K562 (cell line): ENCODE measurements around the gene PIGK. TPM values are rescaled to one million over a fixed set of nuclear protein-coding genes. Genes with fewer than 3 reads are reported as not detected.

Experiments
- BMI1 ChIP-seq: fragments of 150-350 bp; IDR thresholded peaks from 2 replicates; pipeline ENCODE4 v1.6.1; 2014; ENCODE audit warnings: low read length
- BRF2 ChIP-seq: IDR thresholded peaks from 3 replicates; pipeline ENCODE4 v1.6.1; 2011; ENCODE audit warnings: borderline replicate concordance, mild to moderate bottlenecking; ENCODE audit not compliant: insufficient read length, insufficient read depth
- CEBPG ChIP-seq, 3 experiments: fragments of 200-800 bp in 1 of 3; sonication (Bioruptor generic) in 1 of 3; sonication (generic) in 1 of 3; formaldehyde crosslinking in 1 of 3; IDR thresholded peaks in 2 of 3; conservative IDR thresholded peaks in 1 of 3; 2 replicates each; pipeline versions ENCODE4 v1.6.1 to v1.8.0; 2016 to 2022; ENCODE audit warnings: missing compliant biosample characterization in 2 of 3, missing genetic modification characterization in 2 of 3, mild to moderate bottlenecking in 1 of 3, missing genetic modification reagents in 1 of 3
- E4F1 ChIP-seq: fragments of 250-450 bp; sonication (Bioruptor Pico); IDR thresholded peaks from 2 replicates; pipeline ENCODE4 v1.5.0; 2021; ENCODE audit warnings: mild to moderate bottlenecking, borderline replicate concordance
- FOXO4 ChIP-seq: fragments of 450-650 bp; formaldehyde crosslinking; IDR thresholded peaks from 2 replicates; pipeline ENCODE4 v1.4.0; 2020; ENCODE audit warnings: mild to moderate bottlenecking, moderate library complexity
- GATA2 ChIP-seq: sonication (generic); formaldehyde crosslinking; IDR thresholded peaks from 2 replicates; pipeline ENCODE4 v1.4.0; 2020; ENCODE audit warnings: mild to moderate bottlenecking, missing genetic modification reagents
- HMG20B ChIP-seq: fragments of 250-450 bp; sonication (Bioruptor Pico); IDR thresholded peaks from 2 replicates; pipeline ENCODE4 v1.5.0; 2021; ENCODE audit warnings: mild to moderate bottlenecking
- L3MBTL2 ChIP-seq: fragments of 450-650 bp; IDR thresholded peaks from 2 replicates; pipeline ENCODE4 v1.6.1; 2016; ENCODE audit warnings: mild to moderate bottlenecking, moderate library complexity
- LCOR ChIP-seq: sonication (generic); formaldehyde crosslinking; IDR thresholded peaks from 2 replicates; pipeline ENCODE4 v1.8.0; 2022; ENCODE audit warnings: mild to moderate bottlenecking, missing genetic modification reagents
- NCOA4 ChIP-seq: fragments of 450-650 bp; IDR thresholded peaks from 2 replicates; pipeline ENCODE4 v1.6.1; 2018; ENCODE audit warnings: mild to moderate bottlenecking; ENCODE audit not compliant: partially characterized antibody
- SMARCA5 ChIP-seq: fragments of 450-650 bp; IDR thresholded peaks from 2 replicates; pipeline ENCODE4 v1.6.1; 2016
- SP2 ChIP-seq: IDR thresholded peaks from 2 replicates; pipeline ENCODE4 v1.6.1; 2011; ENCODE audit warnings: mild to moderate bottlenecking, low read depth, low read length, moderate library complexity; ENCODE audit not compliant: poor library complexity, severe bottlenecking; ENCODE audit errors: extremely low read depth
- SREBF2 ChIP-seq: sonication (generic); formaldehyde crosslinking; IDR thresholded peaks from 2 replicates; pipeline ENCODE4 v1.4.0; 2020; ENCODE audit warnings: mild to moderate bottlenecking, missing genetic modification reagents
- SRSF9 ChIP-seq: fragments of 200-400 bp; formaldehyde crosslinking; IDR thresholded peaks from 2 replicates; pipeline ENCODE4 v1.6.1; 2017; ENCODE audit warnings: low read depth, low read length, borderline replicate concordance
- TFAM ChIP-seq: fragments of 250-450 bp; sonication (Bioruptor Pico); conservative IDR thresholded peaks from 2 replicates; pipeline ENCODE4 v1.5.0; 2021; ENCODE audit warnings: mild to moderate bottlenecking, moderate library complexity
- ZBTB12 ChIP-seq: fragments of 250-450 bp; sonication (Bioruptor Pico); IDR thresholded peaks from 2 replicates; pipeline ENCODE4 v1.4.0; 2020
- ZNF140 ChIP-seq: fragments of 250-450 bp; sonication (Bioruptor Pico); IDR thresholded peaks from 2 replicates; pipeline ENCODE4 v1.8.0; 2021; ENCODE audit warnings: moderate library complexity, mild to moderate bottlenecking, inconsistent platforms
- ZNF24 ChIP-seq: fragments of 450-650 bp; IDR thresholded peaks from 2 replicates; pipeline ENCODE4 v1.6.1; 2016
- ZNF586 ChIP-seq: fragments of 450-650 bp; formaldehyde crosslinking; conservative IDR thresholded peaks from 2 replicates; pipeline ENCODE4 v1.4.0; 2020; ENCODE audit warnings: mild to moderate bottlenecking, moderate library complexity
- ZNF77 ChIP-seq: fragments of 250-450 bp; sonication (Bioruptor Pico); IDR thresholded peaks from 2 replicates; pipeline ENCODE4 v1.5.0; 2020
- polyA plus RNA-seq, 8 experiments: library from polyadenylated mRNA; depleted of rRNA in 4 of 8; stranded (reverse) in 5 of 8; unstranded in 3 of 8; fragments of >200 nt; fragmentation: Nextera tagmentation in 2 of 8; fragmentation: Illumina TruSeq in 1 of 8; extraction: Ambion mirVana in 2 of 8; extraction: Trizol in 1 of 8; gene quantifications; 2 replicates each; pipeline versions ENCODE4 v1.2.1 to v1.2.3, GENCODE V29; 2011 to 2014; ENCODE audit warnings: inconsistent platforms in 1 of 8, missing spikeins in 1 of 8
- total RNA-seq, 7 experiments: library from RNA; depleted of rRNA in 6 of 7; stranded (reverse); fragments of >200 nt in 6 of 7; fragmentation: Illumina TruSeq in 2 of 7; extraction: Trizol in 2 of 7; gene quantifications; 2 replicates each; pipeline versions ENCODE4 v1.2.1 to v1.2.3, GENCODE V29; 2011 to 2021; ENCODE audit warnings: low replicate concordance in 1 of 7

Gene PIGK
- total and polyA plus RNA-seq, 9 of the 15 experiments (the other 6 are each of a cell fraction or from before 2014, with no cell fraction given) = 15.7 to 59.5 (median 29.9) TPM

- no peak for TF ChIP-seq BMI1
- no peak for TF ChIP-seq NCOA4
- TF ChIP-seq ZNF77 (CRISPR knock-in tag) = no peak
- no peak for TF ChIP-seq SRSF9
- no peak for TF ChIP-seq GATA2 (CRISPR knock-in tag)
- peak; percentile 97 for TF ChIP-seq E4F1 (CRISPR knock-in tag)
- no peak for TF ChIP-seq HMG20B (CRISPR knock-in tag)
- no peak for TF ChIP-seq SREBF2
- TF ChIP-seq ZNF586 (CRISPR knock-in tag) = no peak
- TF ChIP-seq ZNF24 = no peak
- no peak for TF ChIP-seq TFAM (CRISPR knock-in tag)
- TF ChIP-seq BRF2 = no peak
- TF ChIP-seq LCOR (CRISPR knock-in tag) = no peak
- TF ChIP-seq SMARCA5 = no peak
- no peak for TF ChIP-seq SP2
- TF ChIP-seq FOXO4 = no peak
- TF ChIP-seq ZBTB12 = no peak
- no peak for TF ChIP-seq ZNF140 (CRISPR knock-in tag)
- TF ChIP-seq CEBPG (CRISPR knock-in tag; IDR thresholded peaks at IDR 0.05) = no peak
- TF ChIP-seq CEBPG (tag; conservative IDR thresholded peaks at IDR 0.05 in 1 of 2, IDR thresholded peaks at IDR 0.05 in 1 of 2) = no peak
- peak; percentile 43; the same call in 1 of the 2 replicates for TF ChIP-seq L3MBTL2
Observed at GRCh38 chr1:77219166-77219887, at the start of gene PIGK (continued).
